ENCODE results near the gene CD82.

The CD82 gene

DNA sequence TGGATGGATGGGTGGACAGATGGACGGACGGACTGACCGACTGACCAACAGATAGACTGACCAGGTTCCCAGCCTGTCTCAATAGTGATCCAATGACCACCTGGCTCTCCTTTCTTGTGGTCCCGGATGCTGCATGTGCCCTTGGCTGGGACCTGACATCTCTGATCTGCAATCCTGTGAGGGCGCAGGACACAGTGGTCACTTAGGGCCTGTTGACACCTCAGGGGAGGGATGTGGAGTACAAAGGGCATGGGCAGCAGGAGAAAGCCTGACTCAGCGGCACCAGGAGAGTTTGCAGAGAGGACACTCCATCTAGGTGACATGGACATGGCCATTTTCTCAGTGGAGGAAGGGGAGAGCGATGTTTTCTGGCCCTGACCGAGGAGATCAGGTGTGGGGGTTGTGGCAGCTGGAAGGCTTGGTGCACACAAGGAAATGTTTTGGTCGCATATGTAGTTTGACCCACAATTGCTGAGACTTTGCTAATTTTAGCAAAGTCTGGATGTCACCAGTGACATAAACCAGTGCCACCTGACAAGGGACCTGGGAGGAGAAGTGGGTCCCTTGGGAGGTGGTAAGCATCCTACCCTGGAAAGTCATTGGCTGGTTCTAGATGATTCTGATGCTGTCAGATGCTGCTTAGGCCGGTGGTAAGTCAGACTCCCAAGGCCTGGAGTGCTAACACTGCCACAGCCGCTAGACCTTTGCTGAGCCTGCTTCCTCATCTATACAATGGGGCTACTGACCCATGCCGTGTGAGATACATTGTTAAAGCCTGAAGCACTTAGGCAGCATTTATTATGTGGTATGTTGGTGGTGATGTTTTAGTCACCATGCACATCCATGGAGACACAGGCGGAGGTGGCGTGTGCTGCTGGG is 50.7 kb downstream of the CD82 start:
- no peak overlapping the region for H3K4me3 ChIP-seq (ENCODE audit: low read length)
- H3K9me3 ChIP-seq (ENCODE audit: control insufficient read depth, low read depth, low read length) = no peaks in the 10 kb centered on the region
- peaks cover 3% of the 10 kb centered on the region for H3K4me1 ChIP-seq (ENCODE audit: control insufficient read depth, low read depth, low read length)
- no peak overlapping the region for H3K27ac ChIP-seq (ENCODE audit: low read length)
- H3K36me3 ChIP-seq (ENCODE audit: control insufficient read depth, low read depth, low read length) = no peaks in the 10 kb centered on the region
- no peaks in the 10 kb centered on the region for H3K27me3 ChIP-seq (ENCODE audit: control insufficient read depth, insufficient read depth, low read length)
- H3K9ac ChIP-seq (ENCODE audit: low read length) = no peak overlapping the region

GRCh38 chr11:44617671-44618461 is 52.4 kb downstream of the CD82 start:
- H3K27ac ChIP-seq (ENCODE audit: low read length) = no peak overlapping the region
- no peaks in the 10 kb centered on the region for H3K9me3 ChIP-seq (ENCODE audit: control insufficient read depth, low read depth, low read length)
- no peak overlapping the region for H3K9ac ChIP-seq (ENCODE audit: low read length)
- peaks cover 10% of the 10 kb centered on the region for H3K27me3 ChIP-seq (ENCODE audit: control insufficient read depth, insufficient read depth, low read length)
- no peaks in the 10 kb centered on the region for H3K36me3 ChIP-seq (ENCODE audit: control insufficient read depth, low read depth, low read length)
- H3K4me1 ChIP-seq (ENCODE audit: control insufficient read depth, low read depth, low read length) = peaks cover 3% of the 10 kb centered on the region
- no peak overlapping the region for H3K4me3 ChIP-seq (ENCODE audit: low read length)

GRCh38 chr11:44618561-44619425 is 53.3 kb downstream of the CD82 start:
- Histone ChIP-seq H3K4me1 (ENCODE audit: control insufficient read depth, low read depth, low read length) (peaks cover 3% of the 10 kb centered on the region), H3K27ac (ENCODE audit: low read length) (no peak overlapping the region), H3K4me3 (ENCODE audit: low read length) (no peak overlapping the region), H3K27me3 (ENCODE audit: control insufficient read depth, insufficient read depth, low read length) (peaks cover 10% of the 10 kb centered on the region), H3K9me3 (ENCODE audit: control insufficient read depth, low read depth, low read length) (no peaks in the 10 kb centered on the region), H3K9ac (ENCODE audit: low read length) (no peak overlapping the region), H3K36me3 (ENCODE audit: control insufficient read depth, low read depth, low read length) (no peaks in the 10 kb centered on the region)

DNA sequence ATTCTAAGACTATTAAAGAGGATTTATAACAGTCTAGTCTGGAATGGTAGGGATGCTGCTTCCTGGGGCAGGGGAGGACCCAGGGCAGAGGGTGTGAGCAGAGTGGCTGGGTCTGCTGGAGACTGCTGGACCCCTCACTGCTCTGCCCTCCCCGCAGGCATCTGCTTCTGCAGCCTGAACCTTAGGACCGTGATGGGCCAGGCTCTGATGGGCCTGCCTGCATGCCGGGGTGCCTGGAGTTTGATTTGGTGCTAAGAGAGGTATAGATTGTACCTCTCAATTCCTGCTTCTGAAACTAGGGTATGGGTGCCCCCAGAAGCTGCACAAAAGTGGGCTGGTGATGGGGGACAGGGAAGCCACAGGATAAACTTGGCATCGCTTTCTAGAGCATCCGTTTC is 54.9 kb downstream of the CD82 start:
- Histone ChIP-seq H3K36me3 (ENCODE audit: control insufficient read depth, low read depth, low read length) (no peaks in the 10 kb centered on the region), H3K27ac (ENCODE audit: low read length) (no peak overlapping the region), H3K4me1 (ENCODE audit: control insufficient read depth, low read depth, low read length) (no peaks in the 10 kb centered on the region), H3K27me3 (ENCODE audit: control insufficient read depth, insufficient read depth, low read length) (peaks cover 10% of the 10 kb centered on the region), H3K9me3 (ENCODE audit: control insufficient read depth, low read depth, low read length) (no peaks in the 10 kb centered on the region), H3K4me3 (ENCODE audit: low read length) (no peak overlapping the region), H3K9ac (ENCODE audit: low read length) (no peak overlapping the region)

DNA sequence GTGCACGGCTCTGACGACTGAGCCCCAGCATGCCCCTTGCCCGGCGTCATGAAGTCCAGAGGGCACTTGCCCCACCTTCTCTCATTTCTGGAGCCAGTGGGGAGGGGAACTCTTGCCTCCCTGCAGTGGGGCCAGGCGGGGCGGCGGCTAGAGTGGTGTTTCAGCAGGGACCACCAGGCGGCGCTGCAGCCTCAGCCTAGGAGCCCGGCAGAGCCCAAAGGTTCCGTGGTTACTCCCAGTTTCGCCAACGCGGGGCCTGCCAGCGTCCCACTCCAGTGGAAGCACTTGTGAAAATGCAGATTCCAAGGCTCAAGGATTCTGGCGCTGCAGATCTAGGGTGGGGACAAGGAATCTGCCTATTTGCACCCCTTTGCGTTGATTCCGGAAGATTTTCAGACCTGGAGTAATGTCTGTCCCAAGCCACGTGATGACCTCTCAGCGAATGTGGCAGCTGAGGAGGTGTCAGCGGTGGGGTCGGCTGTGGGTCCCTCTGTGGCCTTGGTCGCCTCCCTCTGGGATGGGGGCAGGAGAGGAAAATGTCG is 55.7 kb downstream of the CD82 start:
- no peak overlapping the region for H3K27ac ChIP-seq (ENCODE audit: low read length)
- no peaks in the 10 kb centered on the region for H3K4me1 ChIP-seq (ENCODE audit: control insufficient read depth, low read depth, low read length)
- H3K36me3 ChIP-seq (ENCODE audit: control insufficient read depth, low read depth, low read length) = no peaks in the 10 kb centered on the region
- no peaks in the 10 kb centered on the region for H3K9me3 ChIP-seq (ENCODE audit: control insufficient read depth, low read depth, low read length)
- no peak overlapping the region for H3K9ac ChIP-seq (ENCODE audit: low read length)
- peak overlapping the region; percentile 44 for H3K4me3 ChIP-seq (ENCODE audit: low read length)
- H3K27me3 ChIP-seq (ENCODE audit: control insufficient read depth, insufficient read depth, low read length) = peaks cover 10% of the 10 kb centered on the region

GRCh38 chr11:44621784-44622183 is 56.3 kb downstream of the CD82 start:
- peaks cover 10% of the 10 kb centered on the region for H3K27me3 ChIP-seq (ENCODE audit: control insufficient read depth, insufficient read depth, low read length)
- H3K4me3 ChIP-seq (ENCODE audit: low read length) = no peak overlapping the region
- no peaks in the 10 kb centered on the region for H3K4me1 ChIP-seq (ENCODE audit: control insufficient read depth, low read depth, low read length)
- no peaks in the 10 kb centered on the region for H3K36me3 ChIP-seq (ENCODE audit: control insufficient read depth, low read depth, low read length)
- no peaks in the 10 kb centered on the region for H3K9me3 ChIP-seq (ENCODE audit: control insufficient read depth, low read depth, low read length)
- no peak overlapping the region for H3K9ac ChIP-seq (ENCODE audit: low read length)
- no peak overlapping the region for H3K27ac ChIP-seq (ENCODE audit: low read length)

- H3K4me3 ChIP-seq (ENCODE audit: low read length) = no peak overlapping the region
- no peaks in the 10 kb centered on the region for H3K36me3 ChIP-seq (ENCODE audit: control insufficient read depth, low read depth, low read length)
- no peaks in the 10 kb centered on the region for H3K4me1 ChIP-seq (ENCODE audit: control insufficient read depth, low read depth, low read length)
Observed at GRCh38 chr11:44622190-44622650, 56.8 kb downstream of the CD82 start.

GRCh38 chr11:44622721-44623258 is 57.3 kb downstream of the CD82 start:
- Histone ChIP-seq H3K4me1 (ENCODE audit: control insufficient read depth, low read depth, low read length) (no peaks in the 10 kb centered on the region), H3K9me3 (ENCODE audit: control insufficient read depth, low read depth, low read length) (no peaks in the 10 kb centered on the region), H3K4me3 (ENCODE audit: low read length) (no peak overlapping the region), H3K36me3 (ENCODE audit: control insufficient read depth, low read depth, low read length) (no peaks in the 10 kb centered on the region), H3K27ac (ENCODE audit: low read length) (no peak overlapping the region), H3K9ac (ENCODE audit: low read length) (no peak overlapping the region), H3K27me3 (ENCODE audit: control insufficient read depth, insufficient read depth, low read length) (peaks cover 10% of the 10 kb centered on the region)

More at GRCh38 chr11:44622190-44622650, 56.8 kb downstream of the CD82 start:
- H3K9me3 ChIP-seq (ENCODE audit: control insufficient read depth, low read depth, low read length) = no peaks in the 10 kb centered on the region
- no peak overlapping the region for H3K9ac ChIP-seq (ENCODE audit: low read length)
- H3K27ac ChIP-seq (ENCODE audit: low read length) = no peak overlapping the region
- peaks cover 10% of the 10 kb centered on the region for H3K27me3 ChIP-seq (ENCODE audit: control insufficient read depth, insufficient read depth, low read length)

DNA sequence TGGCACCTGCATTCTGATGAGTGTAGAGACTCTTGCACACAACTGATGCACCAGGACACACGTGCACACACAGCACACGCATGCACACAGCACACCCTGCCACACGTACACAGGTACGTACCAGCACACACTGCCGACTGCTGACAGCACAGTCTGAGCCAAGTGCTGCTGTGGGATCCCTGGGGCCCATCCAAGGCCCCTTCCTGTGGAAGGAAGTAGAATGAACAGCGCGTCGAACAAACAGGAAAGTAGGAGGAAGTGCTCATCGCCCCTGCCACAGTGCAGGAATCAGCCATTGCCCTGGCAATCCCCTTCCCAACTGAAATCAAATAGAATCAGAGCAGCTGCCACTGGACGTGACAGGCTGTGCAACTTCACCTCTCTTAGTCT is 57.9 kb downstream of the CD82 start:
- H3K27ac ChIP-seq (ENCODE audit: low read length) = no peak overlapping the region
- no peaks in the 10 kb centered on the region for H3K36me3 ChIP-seq (ENCODE audit: control insufficient read depth, low read depth, low read length)
- peaks cover 10% of the 10 kb centered on the region for H3K27me3 ChIP-seq (ENCODE audit: control insufficient read depth, insufficient read depth, low read length)
- H3K4me3 ChIP-seq (ENCODE audit: low read length) = no peak overlapping the region
- no peaks in the 10 kb centered on the region for H3K4me1 ChIP-seq (ENCODE audit: control insufficient read depth, low read depth, low read length)
- H3K9me3 ChIP-seq (ENCODE audit: control insufficient read depth, low read depth, low read length) = no peaks in the 10 kb centered on the region
- no peak overlapping the region for H3K9ac ChIP-seq (ENCODE audit: low read length)

- Histone ChIP-seq H3K4me1 (ENCODE audit: control insufficient read depth, low read depth, low read length) (no peaks in the 10 kb centered on the region), H3K36me3 (ENCODE audit: control insufficient read depth, low read depth, low read length) (no peaks in the 10 kb centered on the region), H3K27ac (ENCODE audit: low read length) (no peak overlapping the region), H3K9ac (ENCODE audit: low read length) (no peak overlapping the region), H3K27me3 (ENCODE audit: control insufficient read depth, insufficient read depth, low read length) (peaks cover 10% of the 10 kb centered on the region), H3K4me3 (ENCODE audit: low read length) (no peak overlapping the region), H3K9me3 (ENCODE audit: control insufficient read depth, low read depth, low read length) (no peaks in the 10 kb centered on the region)
Observed at GRCh38 chr11:44623731-44624491, 58.4 kb downstream of the CD82 start.
